Stimulated activated effector memory CD8-positive, alpha-beta T cell treated with anti-CD3 and anti-CD28 coated beads, Interleukin-12 subunit alpha, Interleukin-12 subunit beta, amount 100 ng/mL, for 72 hours (primary cell): ENCODE results near the gene SLC66A3.
"Not testable (repeated sequence)": the region's sequence is repeated elsewhere in the genome, so short reads cannot be mapped to it uniquely, and the experiment has no call there.

Source experiments
- ATAC-seq: fragments of 150-1000 bp; cut with Tn5 transposase; 2 replicates; pipeline ENCODE4 v1.10.0; 2021
- DNase-seq, 2 donors: peaks; one replicate each; pipeline ENCODE4 v3.0.0; 2021 to 2022; ENCODE audit warnings: low spot score in 2 of 2
- H3K27ac Mint-ChIP-seq: one replicate; pipeline ENCODE4 v1.8.0; 2022; ENCODE audit warnings: mild to moderate bottlenecking, mixed read lengths
- H3K36me3 Mint-ChIP-seq: one replicate; pipeline ENCODE4 v1.8.0; 2022; ENCODE audit warnings: mild to moderate bottlenecking, mixed read lengths
- H3K4me1 Mint-ChIP-seq: one replicate; pipeline ENCODE4 v1.8.0; 2022; ENCODE audit warnings: mixed read lengths
- H3K4me3 Mint-ChIP-seq: one replicate; pipeline ENCODE4 v1.8.0; 2022; ENCODE audit warnings: mild to moderate bottlenecking, mixed read lengths
- H3K9me3 Mint-ChIP-seq: one replicate; pipeline ENCODE4 v1.8.0; 2022; ENCODE audit warnings: mixed read lengths

Gene SLC66A3

DNA sequence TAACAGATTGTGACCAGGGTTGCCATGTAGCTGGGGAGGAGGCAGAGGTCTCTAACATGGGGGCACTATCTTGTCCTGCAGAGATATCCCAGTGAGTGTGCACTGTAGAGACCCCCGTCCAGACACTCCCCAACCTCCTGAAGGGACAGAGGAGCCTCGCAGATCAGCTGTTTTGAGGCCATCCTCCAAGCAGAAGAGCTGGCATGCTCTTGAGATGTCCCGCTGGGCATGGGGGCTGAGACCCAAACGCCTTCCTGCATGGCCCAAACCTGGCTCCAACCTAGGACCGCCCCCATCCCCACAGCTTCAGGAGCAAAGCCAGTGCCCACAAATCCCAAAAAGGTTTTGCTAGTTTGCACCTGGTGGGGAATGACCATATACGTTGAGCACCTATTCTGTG lies 2.7 kb upstream of the SLC66A3 start:
- H3K4me1 Mint-ChIP-seq: peaks cover 15% of the 10 kb centered on the region
- no peaks in the 10 kb centered on the region for H3K9me3 Mint-ChIP-seq
- DNase-seq: no peak
- no peaks in the 10 kb centered on the region for H3K36me3 Mint-ChIP-seq
- no peak for ATAC-seq
- no peak overlapping the region for H3K27ac Mint-ChIP-seq
- no peak overlapping the region for H3K4me3 Mint-ChIP-seq

DNA sequence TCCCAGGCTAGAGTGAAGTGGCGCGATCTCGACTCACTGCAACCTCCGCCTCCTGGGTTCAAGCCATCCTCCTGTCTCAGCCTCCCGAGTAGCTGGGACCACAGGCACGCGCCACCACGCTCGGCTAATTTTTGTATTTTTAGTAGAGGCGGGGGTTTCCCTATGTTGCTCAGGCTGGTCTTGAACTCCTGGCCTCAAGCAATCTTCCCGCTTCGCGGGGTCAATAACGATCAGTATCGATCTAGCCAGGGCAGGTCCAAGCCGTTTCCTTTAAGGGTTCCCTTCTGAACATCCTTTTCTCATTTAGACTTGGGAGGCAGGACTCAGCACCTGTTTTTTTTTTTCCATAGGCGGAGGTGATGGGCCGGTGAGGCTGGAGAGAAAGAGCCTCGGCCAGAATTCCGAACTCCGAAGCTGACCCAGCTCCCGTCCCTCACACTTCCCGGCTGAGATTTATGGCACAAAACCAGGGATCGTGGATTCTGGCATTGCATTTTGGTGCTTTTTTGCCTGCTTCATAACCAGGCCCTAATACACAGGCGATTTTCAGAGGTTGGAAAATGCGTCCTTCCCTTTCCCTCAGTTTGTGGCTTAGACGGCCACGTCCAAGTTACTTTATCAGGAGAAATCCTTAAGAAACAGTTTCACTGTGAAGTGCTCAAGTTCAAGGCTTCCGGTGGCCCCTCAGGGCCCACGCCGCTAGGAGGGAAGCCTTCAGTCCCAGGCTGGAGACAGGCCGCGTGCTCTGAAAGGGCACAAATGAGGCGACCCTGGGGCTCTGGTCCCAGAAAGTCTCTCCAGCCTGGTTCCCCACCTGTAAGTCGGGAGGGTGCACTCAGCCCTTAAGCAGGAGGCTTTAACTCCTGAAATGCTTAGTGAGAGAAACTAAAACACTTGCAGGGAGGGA lies 998 bp upstream of the SLC66A3 start:
- H3K4me3 Mint-ChIP-seq: peak overlapping the region; percentile 80
- DNase-seq: no peak
- ATAC-seq: peak; percentile 1
- H3K27ac Mint-ChIP-seq: peak overlapping the region; percentile 92
- H3K4me1 Mint-ChIP-seq: peaks cover 15% of the 10 kb centered on the region
- H3K9me3 Mint-ChIP-seq: no peaks in the 10 kb centered on the region
- H3K36me3 Mint-ChIP-seq: no peaks in the 10 kb centered on the region

DNA sequence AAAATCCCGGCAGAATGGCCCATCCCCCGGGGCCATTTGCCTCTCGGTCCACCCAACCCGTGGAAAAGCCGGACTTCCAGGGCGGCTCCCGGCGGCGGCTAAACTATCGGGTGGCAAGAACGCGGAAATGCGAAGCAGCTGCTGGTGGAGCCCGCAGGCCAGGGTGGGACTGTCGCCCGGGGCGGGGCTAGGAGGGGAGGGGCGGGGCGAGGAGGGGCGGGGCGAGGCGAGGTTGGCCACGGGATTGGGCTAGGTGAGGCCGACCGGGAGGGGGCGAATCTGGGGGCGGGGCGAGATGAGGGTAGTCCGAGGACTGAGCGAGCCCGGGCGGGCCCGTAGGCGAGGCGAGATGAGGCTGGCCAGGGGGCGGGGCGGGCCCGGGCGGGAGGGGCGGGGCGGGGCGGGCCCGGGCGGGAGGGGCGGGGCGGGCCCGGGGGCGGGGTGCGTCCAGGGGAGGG lies 315 bp upstream of the SLC66A3 start:
- ATAC-seq (peak; percentile 92), DNase-seq (peak; percentile 91 to 96)
- H3K4me1 Mint-ChIP-seq: peaks cover 20% of the 10 kb centered on the region
- peak overlapping the region; percentile 92 for H3K27ac Mint-ChIP-seq
- no peaks in the 10 kb centered on the region for H3K36me3 Mint-ChIP-seq
- no peaks in the 10 kb centered on the region for H3K9me3 Mint-ChIP-seq
- H3K4me3 Mint-ChIP-seq: peak overlapping the region; percentile 80

DNA sequence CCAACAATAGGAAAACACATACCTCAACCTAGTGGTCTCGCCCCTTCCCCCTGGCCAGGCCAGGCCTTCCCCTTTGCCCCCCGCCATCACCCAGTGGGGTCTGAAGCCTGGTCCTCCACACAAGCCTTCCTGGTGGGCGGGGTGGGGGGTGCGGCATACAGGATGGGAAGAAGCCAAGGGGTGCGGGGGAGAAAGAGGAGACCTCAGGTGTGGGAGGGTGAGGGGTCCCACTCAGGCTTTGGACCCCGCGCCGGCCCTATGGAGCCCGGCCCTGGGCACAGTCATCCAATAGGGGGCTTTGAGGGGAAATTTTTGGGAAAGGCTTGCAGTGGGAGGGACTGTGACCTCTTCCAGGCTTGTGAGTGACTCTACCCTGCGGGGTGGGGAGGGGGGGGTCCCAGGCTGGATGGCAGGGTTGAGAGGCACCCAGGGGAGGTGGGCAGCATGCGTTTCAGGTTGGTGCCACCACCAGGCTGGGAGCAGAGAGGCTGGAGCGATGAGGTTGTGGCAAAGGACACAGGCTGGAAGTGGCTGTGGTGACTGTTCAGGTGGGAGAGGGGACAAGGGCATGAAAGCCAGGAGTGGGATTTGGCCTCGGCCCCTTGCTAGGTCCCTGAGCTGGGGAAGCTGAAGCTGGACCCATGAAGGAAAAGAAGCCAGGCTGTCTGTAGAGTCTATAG lies 1.3 kb downstream of the SLC66A3 start:
- ATAC-seq (no peak), DNase-seq (no peak)
- H3K4me3 Mint-ChIP-seq: peak overlapping the region; percentile 80
- peaks cover 32% of the 10 kb centered on the region for H3K4me1 Mint-ChIP-seq
- no peak overlapping the region for H3K27ac Mint-ChIP-seq
- H3K36me3 Mint-ChIP-seq: no peaks in the 10 kb centered on the region
- no peaks in the 10 kb centered on the region for H3K9me3 Mint-ChIP-seq

DNA sequence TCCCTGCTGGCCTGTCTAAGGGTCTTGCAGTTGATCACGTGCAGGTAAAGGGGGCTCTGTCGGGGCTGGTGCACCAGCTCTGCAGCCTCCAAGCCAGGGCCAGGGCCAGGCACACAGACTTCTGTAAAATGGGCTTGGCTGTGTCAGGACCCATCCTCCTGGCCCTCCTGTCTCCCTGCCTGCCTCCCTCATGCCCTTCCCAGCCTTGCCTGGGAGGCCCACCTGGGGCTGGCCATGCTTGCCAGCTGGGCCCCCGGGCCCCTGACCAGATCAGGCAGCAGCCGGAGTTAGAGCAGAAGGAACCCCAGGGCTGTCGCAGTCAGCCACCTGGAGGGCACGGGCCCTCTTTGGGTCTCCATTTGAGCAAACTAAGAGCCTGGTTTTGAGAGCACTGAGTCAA lies 2.0 kb downstream of the SLC66A3 start:
- peaks cover 32% of the 10 kb centered on the region for H3K4me1 Mint-ChIP-seq
- H3K27ac Mint-ChIP-seq: no peak overlapping the region
- H3K36me3 Mint-ChIP-seq: no peaks in the 10 kb centered on the region
- no peaks in the 10 kb centered on the region for H3K9me3 Mint-ChIP-seq
- DNase-seq: no peak
- peak overlapping the region; percentile 80 for H3K4me3 Mint-ChIP-seq
- no peak for ATAC-seq

DNA sequence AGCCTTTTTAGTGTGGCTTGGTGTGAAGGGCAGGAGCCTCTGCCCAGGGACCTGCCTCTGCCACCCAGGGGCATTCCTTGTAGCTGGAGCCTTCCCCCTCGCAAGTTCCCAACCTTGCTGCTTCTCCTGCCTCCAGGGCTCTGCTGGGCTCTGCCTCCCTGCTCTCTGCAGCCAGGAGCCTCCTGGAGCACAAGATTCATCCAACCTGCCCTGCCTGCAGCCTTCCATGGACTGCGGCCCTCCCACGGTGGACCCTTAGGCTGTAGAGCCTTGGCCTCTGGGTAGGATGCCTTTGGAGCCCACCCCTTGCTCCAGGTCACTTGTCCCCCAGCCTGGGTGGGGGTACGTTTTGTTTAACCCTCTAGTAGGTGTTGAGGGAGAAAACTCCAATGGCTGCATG lies 2.5 kb downstream of the SLC66A3 start:
- H3K27ac Mint-ChIP-seq: no peak overlapping the region
- ATAC-seq (no peak), DNase-seq (no peak)
- H3K36me3 Mint-ChIP-seq: no peaks in the 10 kb centered on the region
- no peaks in the 10 kb centered on the region for H3K9me3 Mint-ChIP-seq
- H3K4me1 Mint-ChIP-seq: peaks cover 32% of the 10 kb centered on the region
- H3K4me3 Mint-ChIP-seq: no peak overlapping the region

DNA sequence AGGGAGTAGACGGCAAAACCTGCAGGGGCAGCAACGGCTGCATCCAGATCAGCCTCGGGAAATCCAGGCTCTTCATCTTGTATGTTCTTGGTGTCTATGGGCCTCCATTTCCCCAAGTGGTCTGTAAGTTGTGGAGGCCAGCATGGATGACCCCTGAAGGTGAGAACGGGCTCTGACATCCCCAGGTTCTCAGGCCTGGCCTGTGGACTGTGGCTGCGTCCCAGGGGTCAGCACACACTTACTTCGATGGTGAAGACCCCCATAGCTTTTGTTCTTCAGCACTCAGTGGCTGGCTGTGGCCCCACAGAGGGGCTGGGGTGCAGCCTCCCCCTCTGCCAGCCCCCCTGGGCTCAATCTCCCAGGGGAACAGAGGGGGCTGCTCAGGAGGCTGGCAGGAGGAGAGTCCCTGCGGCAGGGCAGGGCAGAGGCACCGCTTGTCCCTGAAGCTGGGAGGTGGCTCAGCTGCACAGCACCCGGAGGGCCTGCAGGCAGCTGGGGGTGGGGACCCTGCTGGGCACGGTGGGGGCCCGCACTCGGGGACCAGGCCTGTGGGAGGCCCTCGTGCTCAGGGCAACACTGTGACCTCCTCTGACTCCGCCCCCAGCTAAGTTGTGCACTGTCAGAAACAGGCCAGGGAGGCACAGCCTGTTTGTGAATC lies 3.8 kb downstream of the SLC66A3 start:
- no peak for ATAC-seq
- H3K4me3 Mint-ChIP-seq: no peak overlapping the region
- peaks cover 32% of the 10 kb centered on the region for H3K4me1 Mint-ChIP-seq
- DNase-seq: no peak
- H3K9me3 Mint-ChIP-seq: no peaks in the 10 kb centered on the region
- no peaks in the 10 kb centered on the region for H3K36me3 Mint-ChIP-seq
- peak overlapping the region; percentile 85 for H3K27ac Mint-ChIP-seq

DNA sequence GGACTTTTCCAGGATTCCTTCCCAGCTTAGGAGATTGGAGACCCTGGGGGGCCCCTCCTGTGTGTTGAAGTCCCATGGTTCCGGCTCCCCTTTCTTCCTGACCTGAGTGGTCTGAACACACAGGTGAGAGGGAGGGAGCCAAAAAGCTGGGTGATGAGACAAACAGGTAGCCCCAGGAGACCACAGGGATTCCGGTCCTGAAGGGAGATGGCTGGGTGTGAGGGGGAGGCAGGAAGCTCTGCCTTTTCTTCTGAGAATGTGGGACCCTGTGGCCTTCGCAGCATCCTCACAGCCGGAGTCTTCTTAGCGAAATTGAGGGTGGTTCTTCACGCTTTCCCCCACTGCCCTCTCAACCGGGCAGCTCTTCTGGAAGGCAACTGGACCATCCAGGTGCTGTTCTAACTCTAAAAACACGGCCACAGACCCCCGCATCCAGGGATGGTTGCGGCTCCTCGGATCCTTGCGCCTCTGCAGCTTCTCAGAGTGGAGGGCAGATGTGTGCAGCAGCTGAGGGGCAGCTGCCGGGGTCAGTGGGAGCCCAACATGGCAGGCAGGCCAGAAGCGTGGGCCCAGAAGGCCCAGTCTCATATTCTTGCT lies 4.4 kb downstream of the SLC66A3 start:
- no peak for DNase-seq
- no peaks in the 10 kb centered on the region for H3K9me3 Mint-ChIP-seq
- no peaks in the 10 kb centered on the region for H3K36me3 Mint-ChIP-seq
- H3K4me1 Mint-ChIP-seq: peaks cover 32% of the 10 kb centered on the region
- no peak overlapping the region for H3K4me3 Mint-ChIP-seq
- peak overlapping the region; percentile 85 for H3K27ac Mint-ChIP-seq
- no peak for ATAC-seq

DNA sequence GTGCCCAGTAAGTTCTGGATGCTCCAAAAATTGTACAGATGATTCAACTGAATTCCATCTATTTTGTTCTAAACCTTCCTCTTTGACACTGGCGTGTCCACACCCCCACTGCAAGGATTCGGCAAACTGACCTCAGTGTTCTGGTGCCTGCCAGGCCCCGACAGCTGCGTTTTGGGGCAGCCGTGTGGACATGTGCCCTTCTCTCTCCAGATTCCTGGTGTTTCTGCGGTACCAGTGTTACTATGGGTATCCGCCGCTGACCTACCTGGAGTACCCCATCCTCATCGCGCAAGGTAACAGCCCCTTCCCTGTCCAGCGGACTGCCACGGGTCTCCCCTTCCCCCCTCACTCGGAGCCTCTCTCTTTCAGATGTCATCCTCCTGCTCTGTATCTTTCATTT lies 5.0 kb downstream of the SLC66A3 start:
- DNase-seq: no peak
- peak overlapping the region; percentile 85 for H3K27ac Mint-ChIP-seq
- no peak for ATAC-seq
- H3K4me1 Mint-ChIP-seq: peaks cover 32% of the 10 kb centered on the region
- H3K4me3 Mint-ChIP-seq: no peak overlapping the region
- H3K9me3 Mint-ChIP-seq: no peaks in the 10 kb centered on the region
- H3K36me3 Mint-ChIP-seq: no peaks in the 10 kb centered on the region

DNA sequence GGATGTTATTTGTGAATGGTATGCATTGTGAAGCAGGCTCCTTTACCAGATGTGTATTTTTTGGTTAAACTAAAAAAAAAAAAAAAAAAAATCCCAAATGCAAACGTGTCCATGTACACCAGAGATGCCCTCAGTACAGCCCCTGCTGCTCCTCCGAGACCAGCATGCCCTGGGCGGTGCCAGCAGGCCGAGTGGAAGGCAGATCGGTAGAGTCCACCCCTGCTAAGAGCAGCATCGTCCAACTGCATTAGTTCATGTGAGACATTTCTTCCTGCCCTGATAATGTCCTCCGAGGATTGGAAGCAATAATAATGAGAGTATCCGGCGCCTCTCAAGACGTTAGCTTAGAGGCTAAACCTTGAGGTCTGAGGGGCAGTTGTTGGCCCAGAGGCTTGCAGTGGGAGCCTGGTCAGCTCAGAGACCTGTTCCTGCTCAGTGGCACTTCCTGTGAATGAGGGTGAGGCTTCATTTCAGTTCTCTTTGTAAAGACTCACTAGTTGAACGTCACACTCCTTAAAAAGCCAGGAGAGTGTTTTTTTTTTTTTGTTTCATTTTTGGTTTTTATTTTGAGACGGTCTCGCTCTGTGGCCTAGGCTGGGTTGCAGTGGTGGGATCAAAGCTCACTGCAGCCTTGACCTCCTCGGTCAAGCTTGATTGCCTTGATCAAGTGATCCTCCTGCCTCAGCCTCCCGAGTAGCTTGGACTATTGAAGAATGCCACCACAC lies 5.6 kb downstream of the SLC66A3 start:
- Mint-ChIP-seq H3K27ac (peak overlapping the region; percentile 85), H3K4me1 (peaks cover 31% of the 10 kb centered on the region)

DNA sequence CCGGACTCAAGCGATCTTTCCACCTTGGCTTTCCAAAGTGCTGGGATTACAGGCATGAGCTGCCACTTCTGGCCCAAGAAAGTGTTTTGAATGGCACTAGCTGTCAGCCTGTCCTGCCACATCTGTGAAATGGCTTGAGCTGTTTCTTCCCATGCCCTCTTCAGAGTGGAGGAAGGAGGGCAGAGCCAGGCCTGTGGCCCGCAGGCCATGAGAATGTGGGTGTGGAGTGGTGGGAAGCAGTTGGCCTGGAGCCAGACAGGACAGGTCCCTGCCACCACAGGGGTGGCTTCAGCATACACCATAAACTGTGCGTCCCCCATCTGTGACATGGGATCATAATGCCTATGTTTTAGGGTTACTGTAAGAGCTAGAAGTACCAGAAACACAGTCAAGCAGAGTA lies 6.5 kb downstream of the SLC66A3 start:
- no peak for ATAC-seq
- Mint-ChIP-seq H3K27ac (no peak overlapping the region), H3K36me3 (no peaks in the 10 kb centered on the region), H3K9me3 (no peaks in the 10 kb centered on the region), H3K4me1 (peaks cover 22% of the 10 kb centered on the region), H3K4me3 (peak overlapping the region; percentile 43)
- DNase-seq: no peak

More for the DNA sequence above, 5.6 kb downstream of the SLC66A3 start:
- Mint-ChIP-seq H3K9me3 (no peaks in the 10 kb centered on the region), H3K36me3 (no peaks in the 10 kb centered on the region), H3K4me3 (peak overlapping the region; percentile 43)
- ATAC-seq: peak; percentile 76
- DNase-seq: no peak

DNA sequence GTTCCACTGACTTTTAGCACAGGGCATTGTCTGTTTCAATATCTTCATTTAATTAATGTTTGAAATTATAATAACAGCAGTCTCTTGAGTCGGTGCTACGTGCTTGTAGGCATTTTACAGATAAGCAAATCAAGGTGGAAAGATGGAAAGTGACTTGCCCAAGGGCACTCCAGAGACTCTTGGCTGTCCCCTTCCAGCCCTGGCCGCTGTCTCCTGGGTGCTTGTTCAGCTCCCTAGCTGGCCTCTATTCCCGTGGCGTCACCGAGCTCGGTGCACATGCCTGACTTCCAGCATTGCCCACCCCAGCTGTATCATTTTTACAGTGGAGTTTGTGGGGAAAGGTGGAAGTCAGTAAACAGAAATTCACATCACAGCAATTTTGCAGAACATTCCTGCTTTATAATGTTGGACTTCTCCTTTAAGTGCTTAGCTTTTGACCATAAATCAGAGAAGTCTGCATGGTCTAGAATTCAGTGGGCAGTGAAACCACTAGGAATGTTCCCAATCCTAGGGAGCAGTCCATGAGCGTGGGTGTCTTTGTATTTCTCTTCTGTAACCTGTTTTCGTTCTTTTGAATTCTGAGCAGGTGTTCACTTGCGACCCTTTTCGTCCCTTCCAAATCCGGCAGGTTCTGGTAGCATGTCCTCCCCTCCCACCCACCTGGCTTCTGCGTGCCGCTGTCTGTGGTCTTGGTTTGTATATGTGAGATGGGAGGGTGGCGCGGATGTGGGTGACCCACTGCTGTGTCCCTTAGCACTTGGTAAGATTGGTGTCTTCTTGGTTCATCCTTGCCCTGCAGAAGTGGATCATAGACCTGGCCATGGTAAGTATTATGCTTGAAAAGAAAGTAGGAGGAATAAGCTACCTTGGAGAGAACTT lies 8.4 kb downstream of the SLC66A3 start:
- H3K4me3 Mint-ChIP-seq: no peak overlapping the region
- DNase-seq (no peak), ATAC-seq (no peak)
- H3K4me1 Mint-ChIP-seq: peaks cover 17% of the 10 kb centered on the region
- no peaks in the 10 kb centered on the region for H3K9me3 Mint-ChIP-seq
- H3K27ac Mint-ChIP-seq: no peak overlapping the region
- no peaks in the 10 kb centered on the region for H3K36me3 Mint-ChIP-seq

DNA sequence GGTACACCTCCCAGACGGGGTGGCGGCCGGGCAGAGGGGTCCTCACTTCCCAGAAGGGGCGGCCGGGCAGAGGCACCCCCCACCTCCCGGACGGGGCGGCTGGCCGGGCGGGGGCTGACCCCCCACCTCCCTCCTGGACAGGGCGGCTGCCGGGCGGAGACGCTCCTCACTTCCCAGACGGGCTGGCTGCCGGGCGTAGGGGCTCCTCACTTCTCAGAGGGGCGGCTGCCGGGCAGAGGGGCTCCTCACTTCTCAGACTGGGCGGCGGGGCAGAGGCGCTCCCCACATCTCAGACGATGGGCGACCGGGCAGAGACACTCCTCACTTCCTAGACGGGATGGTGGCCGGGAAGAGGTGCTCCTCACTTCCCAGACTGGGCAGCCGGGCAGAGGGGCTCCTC lies 9.8 kb downstream of the SLC66A3 start:
- DNase-seq, H3K27ac Mint-ChIP-seq, H3K9me3 Mint-ChIP-seq, H3K4me3 Mint-ChIP-seq, H3K36me3 Mint-ChIP-seq, ATAC-seq: not testable (repeated sequence)
- H3K4me1 Mint-ChIP-seq: peaks cover 11% of the 10 kb centered on the region

DNA sequence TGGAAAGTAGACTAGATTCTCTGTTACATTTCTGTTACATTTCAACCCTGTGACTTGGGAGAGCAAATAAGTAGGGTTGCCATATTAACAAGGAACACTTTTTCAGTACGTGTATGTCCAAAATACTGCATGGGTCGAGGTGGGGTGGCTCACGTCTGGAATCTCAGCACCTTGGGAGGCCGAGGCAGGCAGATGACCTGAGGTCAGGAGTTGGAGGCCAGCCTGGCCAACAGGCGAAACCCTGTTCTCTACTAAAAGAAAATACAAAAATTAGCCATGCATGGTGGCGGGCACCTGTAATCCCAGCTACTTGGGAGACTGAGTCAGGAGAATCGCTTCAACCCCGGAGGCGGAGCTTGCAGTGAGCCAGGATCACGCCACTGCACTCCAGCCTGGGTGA lies 11.2 kb downstream of the SLC66A3 start:
- H3K9me3 Mint-ChIP-seq: no peaks in the 10 kb centered on the region
- no peaks in the 10 kb centered on the region for H3K36me3 Mint-ChIP-seq
- DNase-seq: peak in 1 of 2 donors; percentile 22
- H3K4me3 Mint-ChIP-seq: no peak overlapping the region
- no peaks in the 10 kb centered on the region for H3K4me1 Mint-ChIP-seq
- H3K27ac Mint-ChIP-seq: peak overlapping the region; percentile 43
- no peak for ATAC-seq
